IMR-90 (cell line): ENCODE data around the gene NAMPT. TPM values are rescaled to one million over a fixed set of nuclear protein-coding genes. Genes with fewer than 3 reads are reported as not detected.

ENCODE experiments used
- ATAC-seq: fragments of 200-7000 bp; cut with Tn5 transposase; 2 replicates; pipeline ENCODE4 v1.9.1; 2020; ENCODE audit warnings: low read depth, mild to moderate bottlenecking, moderate library complexity
- BruUV-seq: library from RNA; stranded (reverse); fragments of 400-500 nt; replicated peaks from 2 replicates; lab custom pipeline; 2021; lab: Mats Ljungman, UMichigan
- CTCF ChIA-PET: fragments of 300-600 bp; formaldehyde crosslinking; extraction: SDS; loops from one replicate; lab custom pipeline; 2021; ENCODE audit warnings: antibody characterized with exemption; lab: Yijun Ruan, JAX
- POLR2A ChIA-PET: fragments of 300-600 bp; sonication (Branson Sonifier 250); formaldehyde crosslinking; loops from one replicate; lab custom pipeline; 2022; ENCODE audit warnings: antibody characterized with exemption; ENCODE audit not compliant: unreplicated experiment; lab: Charles Lee
- DNase-seq: peaks from one replicate; pipeline ENCODE4 v3.0.0; 2013
- H2AFZ ChIP-seq: replicated peaks from 2 replicates; pipeline ENCODE3; 2013; ENCODE audit warnings: low read length, mild to moderate bottlenecking; ENCODE audit not compliant: poor library complexity
- H2AK5ac ChIP-seq: 2 replicates; pipeline ENCODE4 v1.6.1; 2013; ENCODE audit warnings: low read depth, low read length, inconsistent platforms
- H2AK9ac ChIP-seq: replicated peaks from 2 replicates; pipeline ENCODE3; 2013; ENCODE audit warnings: mild to moderate bottlenecking, low read depth, low read length, moderate library complexity; ENCODE audit not compliant: poor library complexity
- H2BK120ac ChIP-seq: 2 replicates; pipeline ENCODE4 v1.6.1; 2013; ENCODE audit warnings: low read depth, low read length, inconsistent platforms
- H2BK15ac ChIP-seq: 3 replicates; pipeline ENCODE4 v1.6.1; 2013; ENCODE audit warnings: low read depth, low read length, inconsistent platforms
- H2BK20ac ChIP-seq: 2 replicates; pipeline ENCODE4 v1.6.1; 2013; ENCODE audit warnings: low read depth, mild to moderate bottlenecking, inconsistent platforms, low read length, moderate library complexity
- H2BK5ac ChIP-seq: 2 replicates; pipeline ENCODE4 v1.6.1; 2013; ENCODE audit warnings: mild to moderate bottlenecking, low read depth, low read length, inconsistent platforms; ENCODE audit not compliant: poor library complexity, severe bottlenecking
- H3K14ac ChIP-seq: replicated peaks from 2 replicates; pipeline ENCODE4 v1.6.1; 2013; ENCODE audit warnings: low read depth, low read length, inconsistent platforms
- H3K18ac ChIP-seq: 2 replicates; pipeline ENCODE4 v1.6.1; 2013; ENCODE audit warnings: low read depth, low read length, control low read depth
- H3K23ac ChIP-seq: 2 replicates; pipeline ENCODE4 v1.6.1; 2013; ENCODE audit warnings: low read depth, low read length, inconsistent platforms
- H3K27ac ChIP-seq: 2 replicates; pipeline ENCODE4 v1.5.1; 2013; ENCODE audit warnings: mild to moderate bottlenecking, control low read depth, low read length; ENCODE audit not compliant: insufficient read depth
- H3K27me3 ChIP-seq: 2 replicates; pipeline ENCODE4 v1.6.1; 2013; ENCODE audit warnings: low read length; ENCODE audit not compliant: control insufficient read depth, insufficient read depth
- H3K36me3 ChIP-seq: 2 replicates; pipeline ENCODE4 v1.6.1; 2013; ENCODE audit warnings: low read length, mixed read lengths; ENCODE audit not compliant: control insufficient read depth, insufficient read depth
- H3K4ac ChIP-seq: 2 replicates; pipeline ENCODE4 v1.6.1; 2013; ENCODE audit warnings: low read depth, low read length, inconsistent platforms
- H3K4me1 ChIP-seq: 2 replicates; pipeline ENCODE4 v1.6.1; 2013; ENCODE audit warnings: low read length, mixed read lengths; ENCODE audit not compliant: control insufficient read depth, insufficient read depth
- H3K4me2 ChIP-seq: 2 replicates; pipeline ENCODE4 v1.6.1; 2013; ENCODE audit warnings: low read depth, mild to moderate bottlenecking, control low read depth, low read length, moderate library complexity
- H3K4me3 ChIP-seq: 2 replicates; pipeline ENCODE4 v1.5.1; 2013; ENCODE audit warnings: low read depth, mild to moderate bottlenecking, control low read depth, low read length, moderate library complexity; ENCODE audit not compliant: insufficient read depth
- H3K56ac ChIP-seq: 2 replicates; pipeline ENCODE4 v1.6.1; 2013; ENCODE audit warnings: low read length, inconsistent platforms; ENCODE audit not compliant: insufficient read depth; ENCODE audit errors: extremely low read depth
- H3K79me1 ChIP-seq, 2 experiments: 2 replicates each; pipeline ENCODE4 v1.6.1; 2013; ENCODE audit warnings: low read length in 2 of 2, inconsistent platforms in 1 of 2, low read depth in 1 of 2
- H3K9ac ChIP-seq: 2 replicates; pipeline ENCODE4 v1.6.1; 2013; ENCODE audit warnings: low read depth, low read length, control low read depth
- H3K9me1 ChIP-seq: 2 replicates; pipeline ENCODE4 v1.6.1; 2013; ENCODE audit warnings: low read length, inconsistent platforms; ENCODE audit not compliant: insufficient read depth
- H3K9me3 ChIP-seq: 2 replicates; pipeline ENCODE4 v1.6.1; 2013; ENCODE audit warnings: low read length; ENCODE audit not compliant: control insufficient read depth, insufficient read depth
- H4K20me1 ChIP-seq: 2 replicates; pipeline ENCODE4 v1.6.1; 2013; ENCODE audit warnings: low read length, inconsistent platforms; ENCODE audit not compliant: insufficient read depth
- H4K5ac ChIP-seq: 2 replicates; pipeline ENCODE4 v1.6.1; 2013; ENCODE audit warnings: mild to moderate bottlenecking, low read depth, low read length, control low read depth
- H4K8ac ChIP-seq, 2 experiments: 2 replicates each; pipeline ENCODE4 v1.6.1; 2013; ENCODE audit warnings: low read depth in 2 of 2, low read length in 2 of 2, control low read depth in 1 of 2, inconsistent platforms in 1 of 2
- H4K91ac ChIP-seq: 2 replicates; pipeline ENCODE4 v1.6.1; 2013; ENCODE audit warnings: low read depth, low read length, inconsistent platforms; ENCODE audit not compliant: insufficient read depth
- BHLHE40 ChIP-seq: fragments of 150-350 bp; IDR thresholded peaks from 2 replicates; pipeline ENCODE4 v1.6.1; 2016; ENCODE audit warnings: mild to moderate bottlenecking, low read depth, low read length
- CEBPB ChIP-seq: IDR thresholded peaks from 2 replicates; pipeline ENCODE4 v1.6.1; 2012; ENCODE audit warnings: low read depth, low read length, improper control_type of control experiment
- FOS ChIP-seq: fragments of 150-350 bp; IDR thresholded peaks from 2 replicates; pipeline ENCODE4 v1.6.1; 2016; ENCODE audit warnings: low read depth, low read length
- MAFK ChIP-seq: IDR thresholded peaks from 2 replicates; pipeline ENCODE4 v1.6.1; 2012; ENCODE audit warnings: low read depth, low read length, improper control_type of control experiment
- MAZ ChIP-seq: IDR thresholded peaks from 2 replicates; pipeline ENCODE4 v1.6.1; 2012; ENCODE audit warnings: low read depth, mild to moderate bottlenecking, low read length, improper control_type of control experiment, moderate library complexity, borderline replicate concordance
- MXI1 ChIP-seq: IDR thresholded peaks from 2 replicates; pipeline ENCODE4 v1.6.1; 2012; ENCODE audit warnings: low read depth, mild to moderate bottlenecking, low read length, moderate library complexity, borderline replicate concordance
- NFE2L2 ChIP-seq: fragments of 150-350 bp; IDR thresholded peaks from 2 replicates; pipeline ENCODE4 v1.6.1; 2016; ENCODE audit warnings: low read depth, mild to moderate bottlenecking, low read length
- POLR2A ChIP-seq: IDR thresholded peaks from 2 replicates; pipeline ENCODE4 v1.6.1; 2012; ENCODE audit warnings: mild to moderate bottlenecking, low read depth, low read length
- RCOR1 ChIP-seq: IDR thresholded peaks from 2 replicates; pipeline ENCODE4 v1.6.1; 2012; ENCODE audit warnings: mild to moderate bottlenecking, low read length, improper control_type of control experiment; ENCODE audit not compliant: insufficient replicate concordance
- RFX5 ChIP-seq: IDR thresholded peaks from 2 replicates; pipeline ENCODE4 v1.8.0; 2012; ENCODE audit warnings: low read depth, mild to moderate bottlenecking, low read length, moderate library complexity
- USF2 ChIP-seq: fragments of 150-350 bp; IDR thresholded peaks from 2 replicates; pipeline ENCODE4 v1.6.1; 2017; ENCODE audit warnings: mild to moderate bottlenecking, antibody characterized with exemption, low read length, low read depth
- WGBS, 2 experiments: methylation state at CpG; one replicate each; pipeline versions ENCODE4 v1.1.5 to v1.1.7; 2013; ENCODE audit warnings: missing lambda C conversion rate in 2 of 2; ENCODE audit not compliant: insufficient read length in 1 of 2; ENCODE audit errors: extremely low coverage in 2 of 2; 5-methylcytosine and 5-hydroxymethylcytosine counted together
- dilution Hi-C: fragments of 300-500 bp; cut with HindIII; formaldehyde crosslinking; loops from one replicate; pipeline ENCODE4 v1.14.3; 2018; ENCODE audit warnings: low sequenced_read_pairs; ENCODE audit not compliant: unreplicated experiment
- in situ Hi-C: fragments of 300-500 bp; cut with MboI; formaldehyde crosslinking; loops from 3 replicates; pipeline ENCODE4 v1.14.3; 2019; ENCODE audit warnings: low sequenced_read_pairs, inconsistent platforms, mixed read lengths
- intact Hi-C: fragments of 100-400 bp; cut with micrococcal nuclease; formaldehyde crosslinking; loops from 2 replicates; pipeline ENCODE4 v1.10.0; 2022
- polyA plus RNA-seq, 3 experiments: library from polyadenylated mRNA; depleted of rRNA; stranded (reverse); fragments of >200 nt; gene quantifications; 2 replicates each; pipeline ENCODE4 v1.2.3, GENCODE V29; 2012; ENCODE audit warnings: low replicate concordance in 1 of 3
- total RNA-seq: library from RNA; depleted of rRNA; stranded (reverse); fragments of >200 nt; gene quantifications from 2 replicates; pipeline ENCODE4 v1.2.3, GENCODE V29; 2012

NAMPT gene
- total and polyA plus RNA-seq, 2 of the 4 experiments (the other 2 are of a cell fraction) = 13.3 to 31.7 TPM

- Histone ChIP-seq H2AK9ac (peak overlapping the region; percentile 78), H3K23ac (peak overlapping the region; percentile 95), H2BK20ac (peak overlapping the region; percentile 30; the same call in 1 of the 2 replicates), H3K36me3 (no peaks in the 10 kb centered on the region), H3K27ac (peak overlapping the region; percentile 97), H3K4me2 (peak overlapping the region; percentile 70), H3K9me3 (no peaks in the 10 kb centered on the region), H3K9ac (peak overlapping the region; percentile 77), H4K20me1 (peaks cover 9% of the 10 kb centered on the region; the same call in 1 of the 2 replicates), H3K79me1 (peaks cover 9 to 25% of the 10 kb centered on the region in 2 experiments), H2BK120ac (peak overlapping the region; percentile 85), H2AFZ (peak overlapping the region; percentile 90), H3K9me1 (no peaks in the 10 kb centered on the region), H4K91ac (peak overlapping the region; percentile 94), H2BK15ac (peak overlapping the region; percentile 86), H3K4ac (peak overlapping the region; percentile 89), H3K4me1 (peaks cover 2% of the 10 kb centered on the region; the same call in 1 of the 2 replicates), H3K4me3 (peak overlapping the region; percentile 96), H3K14ac (peak overlapping the region; percentile 88), H2BK5ac (peak overlapping the region; percentile 62), H2AK5ac (peak overlapping the region; percentile 81), H4K5ac (peak overlapping the region; percentile 53), H3K56ac (peak overlapping the region; percentile 89), H3K18ac (peak overlapping the region; percentile 45), H4K8ac (peak overlapping the region; percentile 88 to 95), H3K27me3 (no peaks in the 10 kb centered on the region)
- dilution Hi-C loops = no loop called here
- peak; percentile 96 for ATAC-seq
- in situ Hi-C loops = no loop called here
- POLR2A ChIA-PET = interaction anchor here (0.6 to 0.9 kb wide), 2 partner anchors 62 to 482 kb away, joined by 5 read pairs; no protein-coding TSS in a partner anchor
- intact Hi-C loops = loop anchor here (1.0 to 5.0 kb wide), 7 partner anchors 62 to 451 kb away; partner anchors contain the start of gene CCDC71L
- BruUV-seq = TSS peak; percentile 96
- DNase-seq = peak; percentile 97
- TF ChIP-seq FOS = no peak
- TF ChIP-seq POLR2A = peak; percentile 80
- peak; percentile 78 for TF ChIP-seq USF2
- no peak for TF ChIP-seq NFE2L2
- peak; percentile 98 for TF ChIP-seq MAZ
- TF ChIP-seq RCOR1 = no peak
- no peak for TF ChIP-seq RFX5
- TF ChIP-seq CEBPB = no peak
- TF ChIP-seq BHLHE40 = peak; percentile 94
- TF ChIP-seq MXI1 = peak; percentile 81
- no peak for TF ChIP-seq MAFK
- 0% methylated on average over 18 of the region's 70 CpGs; no CpG with 5 or more reads in 1 of the 2 experiments for WGBS, 2 experiments
- CTCF ChIA-PET = interaction anchor here (0.7 to 1.1 kb wide), 2 partner anchors 34 to 49 kb away, joined by 3 read pairs; no protein-coding TSS in a partner anchor
Observed at GRCh38 chr7:106285051-106285854, 470 bp upstream of the NAMPT start.
